Stimulated activated CD8-positive, alpha-beta memory T cell treated with anti-CD3 and anti-CD28 coated beads, Interleukin-4, amount 100 ng/mL, for 24 hours (primary cell): ENCODE data around the gene HDAC4.

ENCODE experiments used
- DNase-seq: peaks from one replicate; pipeline ENCODE4 v3.0.0-alpha.2; 2020; ENCODE audit warnings: low read depth

HDAC4 gene

DNA sequence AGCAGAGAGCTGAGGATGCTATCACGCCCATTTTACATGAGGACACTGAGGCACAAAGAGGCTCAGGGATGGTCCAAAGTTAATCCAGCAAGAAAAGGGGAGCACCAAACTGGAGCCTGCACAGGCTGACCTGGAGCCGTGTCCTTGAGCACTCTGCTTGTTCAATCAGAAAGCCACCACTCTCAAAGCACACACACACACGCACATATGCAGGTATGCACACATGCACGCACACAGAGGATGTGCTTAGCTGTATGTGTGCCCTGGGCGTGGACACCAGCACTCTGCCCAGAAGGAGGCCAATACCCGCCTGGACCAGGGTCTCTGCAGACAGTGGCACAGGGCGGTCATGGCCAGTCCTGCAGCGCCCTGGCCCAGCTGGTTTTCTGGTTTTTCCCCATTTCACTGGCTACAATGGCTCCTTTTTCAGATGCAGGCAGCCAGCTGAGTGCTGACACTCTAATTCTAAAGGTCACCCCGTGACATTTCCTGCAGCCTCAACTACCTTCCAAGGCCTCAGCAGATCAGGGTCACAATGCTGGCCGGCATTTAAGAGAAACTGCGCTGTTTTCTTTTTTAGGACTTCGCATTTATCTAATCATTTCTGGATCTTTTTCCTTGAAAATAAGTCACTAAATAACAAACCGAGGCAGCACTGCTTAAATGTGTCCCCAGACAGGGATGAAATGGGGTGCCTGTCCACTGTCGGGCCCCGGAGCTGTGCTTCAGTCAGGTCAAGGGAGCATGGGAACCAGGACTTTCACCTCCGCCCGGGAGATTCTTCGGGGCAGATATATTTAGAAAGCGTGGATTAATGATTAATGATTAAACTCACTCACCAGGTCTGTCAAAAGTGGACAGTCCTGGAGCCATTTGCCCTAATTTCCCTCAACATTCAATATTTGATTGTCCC lies 104.5 kb downstream of the HDAC4 start:
- no peak for DNase-seq

DNA sequence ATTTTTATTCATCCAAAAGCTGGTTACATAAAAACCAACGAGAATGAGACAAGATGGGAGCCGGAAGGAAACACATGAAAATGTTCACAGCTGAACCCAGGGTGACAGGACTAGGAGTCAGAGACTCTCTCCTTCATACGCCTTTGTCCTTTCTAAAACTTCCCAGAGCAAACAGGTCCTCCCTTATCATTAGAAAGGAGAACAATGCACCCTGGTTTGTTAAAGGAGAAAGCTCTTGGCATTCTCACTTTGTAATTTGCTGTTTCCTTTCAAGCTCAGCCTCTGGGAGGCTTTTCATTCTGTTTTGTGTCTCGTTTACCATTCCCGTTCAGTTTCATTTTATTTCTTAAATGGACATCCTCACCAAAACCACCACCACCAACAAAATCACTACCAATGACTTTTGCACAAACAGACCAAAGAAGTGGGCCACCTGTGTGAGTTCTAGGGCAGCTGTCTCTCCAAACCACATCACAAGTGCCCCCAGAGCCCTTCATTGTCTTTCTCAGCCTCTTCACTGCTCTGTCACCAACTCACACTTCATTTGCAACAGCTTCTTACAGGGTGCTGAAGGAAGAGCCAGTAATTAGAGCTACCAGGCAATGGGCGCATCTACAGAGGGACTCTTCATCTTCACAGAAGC lies 105.3 kb downstream of the HDAC4 start:
- DNase-seq: no peak

DNA sequence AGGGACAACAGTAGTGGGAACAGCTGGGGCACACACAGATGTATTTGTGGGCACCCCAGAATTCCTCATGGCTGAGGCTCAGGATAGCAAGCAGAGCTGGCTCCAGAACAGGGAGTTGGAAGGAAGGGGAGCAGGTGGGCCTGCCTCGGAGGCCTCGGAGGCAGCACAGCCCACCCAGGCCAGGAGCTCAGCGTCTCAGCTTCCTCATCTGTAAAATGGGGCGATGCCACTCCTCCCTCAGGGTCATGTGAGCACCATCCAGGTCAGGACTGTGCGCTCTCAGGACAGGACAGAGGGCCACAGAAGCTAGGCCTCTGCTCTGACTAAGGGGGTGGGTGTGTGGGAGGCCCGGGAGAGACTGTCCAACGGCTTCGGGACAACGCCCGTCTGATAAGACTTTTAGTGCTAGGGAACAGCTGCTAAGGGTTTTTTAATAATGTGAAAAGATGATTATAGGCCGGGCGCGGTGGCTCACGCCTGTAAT lies 106.2 kb downstream of the HDAC4 start:
- DNase-seq: no peak

DNA sequence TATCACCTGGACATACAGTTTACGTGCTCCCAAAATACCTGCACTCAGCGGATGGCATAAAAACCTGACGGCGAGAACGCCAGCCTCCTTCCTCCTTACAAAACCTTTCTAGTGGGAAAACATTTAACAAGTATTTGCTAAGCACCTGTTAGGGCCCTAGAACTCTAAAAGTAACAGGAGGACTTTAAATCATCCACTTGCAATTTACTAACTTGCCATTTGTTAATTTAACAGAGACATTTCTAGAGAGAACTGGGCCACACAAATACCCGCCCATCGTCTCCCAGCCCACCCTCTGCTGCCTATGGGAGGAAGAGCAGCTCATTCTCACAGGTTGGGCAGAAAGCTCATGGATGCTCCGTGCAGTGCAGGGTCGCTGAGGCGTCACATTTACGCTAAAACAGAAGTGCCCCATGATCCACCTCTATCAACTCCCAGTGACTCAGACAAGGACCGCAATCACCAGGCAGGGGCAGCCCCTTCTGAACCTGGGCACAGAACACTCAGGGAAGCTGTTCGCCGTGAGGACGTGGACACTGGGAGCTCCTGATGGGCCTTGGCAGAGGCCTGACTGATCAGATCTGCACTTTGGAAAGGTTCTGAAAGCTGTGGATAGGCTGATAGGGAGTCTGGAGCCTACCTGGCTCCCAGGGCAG lies 106.9 kb downstream of the HDAC4 start:
- DNase-seq: peak; percentile 43

DNA sequence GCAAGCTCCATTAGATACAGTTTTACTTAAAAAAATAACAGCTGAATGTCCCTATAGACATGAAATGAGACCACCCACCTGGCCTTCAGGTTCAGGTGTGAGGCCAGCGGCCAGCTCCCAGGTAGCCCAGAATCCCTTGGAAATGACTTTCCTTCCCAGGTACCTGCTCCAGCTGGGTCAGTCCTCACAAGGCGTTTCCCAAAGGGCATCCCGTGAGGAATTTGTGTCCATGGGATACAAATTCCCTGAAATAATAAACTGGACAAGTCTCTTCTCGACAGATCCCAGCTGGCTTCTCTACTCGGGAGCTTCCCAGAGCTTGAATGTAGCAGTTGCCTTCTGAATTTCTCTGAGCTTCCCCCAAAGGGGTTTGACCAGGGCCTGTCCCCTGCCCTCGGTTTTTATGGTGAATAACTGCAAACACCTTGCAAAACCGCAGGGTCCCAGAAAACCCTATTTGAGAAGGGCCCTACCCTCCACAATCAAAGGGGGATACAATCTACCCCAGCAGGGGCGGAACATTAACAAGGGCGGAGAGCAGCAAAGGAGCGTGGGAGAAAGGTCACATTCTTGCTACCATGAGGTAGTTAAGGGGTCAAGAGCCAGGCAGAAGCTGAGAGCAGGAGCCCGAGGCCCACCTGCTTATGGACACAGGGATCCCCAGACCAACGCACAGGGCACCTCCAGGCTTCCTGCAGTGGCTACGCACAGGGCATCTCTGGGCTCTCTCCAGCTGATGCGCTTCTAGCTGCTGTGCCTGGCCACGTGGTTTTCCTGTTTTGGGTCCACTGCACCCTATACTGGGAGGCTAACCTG lies 107.7 kb downstream of the HDAC4 start:
- no peak for DNase-seq

DNA sequence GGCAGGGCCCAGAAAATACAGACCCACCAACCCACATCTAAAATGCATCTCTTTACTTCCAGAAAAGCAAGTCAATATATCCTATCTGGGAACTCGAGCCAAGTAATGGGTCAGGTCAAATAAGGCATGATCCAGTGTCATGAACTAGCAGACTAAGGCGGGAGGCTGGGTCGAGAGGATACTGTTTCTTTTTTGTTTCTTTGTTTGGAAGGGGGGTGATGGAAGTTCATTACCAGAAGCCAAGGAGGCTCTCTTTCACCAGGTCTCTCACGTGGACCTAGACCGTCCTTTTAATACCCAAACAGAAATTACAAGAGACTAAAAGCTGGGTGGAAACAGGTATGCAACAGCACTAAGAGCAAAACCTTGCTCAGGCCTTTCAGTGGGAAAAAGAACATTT lies 108.3 kb downstream of the HDAC4 start:
- no peak for DNase-seq

DNA sequence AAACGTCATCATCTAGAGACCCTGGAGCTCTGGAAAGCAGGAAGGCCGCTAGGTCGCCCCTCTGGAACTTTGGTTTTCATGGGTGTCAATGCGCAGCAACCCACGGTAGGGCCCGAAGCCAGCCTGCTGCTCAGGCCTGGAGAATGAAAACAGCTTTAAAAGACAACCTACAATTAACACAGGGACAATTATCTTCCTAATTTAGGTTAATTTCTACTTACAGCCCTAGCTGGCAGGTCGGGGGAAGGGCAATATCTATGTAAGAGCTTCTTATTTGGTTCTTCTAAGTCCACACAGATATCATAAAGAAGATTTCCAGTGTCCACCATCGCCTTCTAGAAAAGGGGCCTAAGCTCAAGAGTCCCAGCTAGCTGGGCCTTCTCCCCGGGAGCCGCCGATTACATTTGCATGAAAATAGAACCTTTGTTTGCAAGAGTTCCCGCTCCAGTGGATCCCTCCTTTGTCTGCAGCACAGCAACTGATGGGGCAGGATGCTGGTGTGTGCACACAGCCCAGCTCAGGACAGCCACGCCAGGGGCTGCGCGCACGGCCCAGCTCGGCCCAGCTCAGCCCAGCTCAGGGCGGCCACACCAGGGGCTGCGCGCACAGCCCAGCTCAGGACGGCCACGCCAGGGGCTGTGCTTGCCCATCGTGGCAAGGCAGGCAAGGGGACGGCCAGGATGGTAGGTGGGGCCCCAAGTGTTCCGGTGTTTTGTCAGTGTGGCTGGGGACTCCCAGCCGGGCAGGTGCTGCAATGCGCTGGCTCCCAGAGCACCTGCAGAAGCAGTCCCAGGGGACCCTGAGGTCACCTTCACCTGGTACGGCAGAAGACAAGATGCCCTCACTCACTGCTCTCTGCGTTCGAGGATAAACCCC lies 109.1 kb downstream of the HDAC4 start:
- no peak for DNase-seq

DNA sequence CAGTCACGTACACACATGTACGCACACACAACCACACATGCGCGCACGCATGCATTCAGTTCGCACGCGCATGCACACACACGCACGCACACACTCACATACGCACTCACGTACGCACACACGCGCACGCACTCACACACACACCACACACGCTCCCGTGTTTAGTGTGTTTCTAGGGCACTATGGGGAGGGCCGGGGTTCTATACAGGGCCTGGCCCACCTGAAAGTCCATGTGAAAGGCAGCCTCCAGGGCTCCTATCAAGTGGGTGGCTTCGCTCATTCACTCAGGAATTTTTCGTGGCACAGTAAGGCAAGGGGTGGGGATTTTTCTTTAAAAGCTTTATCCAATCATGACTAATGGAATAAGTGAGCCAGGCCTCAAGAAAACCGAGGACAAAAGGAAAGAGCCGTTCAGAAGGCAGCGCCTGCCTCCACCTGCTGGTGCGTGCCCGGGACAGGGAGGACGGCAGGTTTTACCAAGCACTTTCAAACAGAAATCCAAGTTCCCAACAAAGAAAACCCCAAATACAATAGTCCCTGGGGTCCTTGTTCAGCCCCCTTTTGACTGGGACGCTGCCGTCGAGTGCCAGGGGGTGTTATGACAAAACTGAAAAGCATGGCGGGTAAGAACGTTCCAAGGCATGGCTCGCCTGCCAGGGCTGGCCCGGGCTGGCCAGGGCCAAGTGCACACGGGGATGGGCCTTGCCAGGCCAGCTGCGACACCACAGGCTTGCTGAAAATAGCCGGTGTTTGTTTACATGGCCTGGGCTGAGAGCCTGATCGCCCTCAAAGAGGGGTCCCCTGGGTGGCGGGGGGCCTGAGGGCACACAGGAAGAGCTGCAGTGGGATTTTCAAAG lies 110.0 kb downstream of the HDAC4 start:
- DNase-seq: no peak

DNA sequence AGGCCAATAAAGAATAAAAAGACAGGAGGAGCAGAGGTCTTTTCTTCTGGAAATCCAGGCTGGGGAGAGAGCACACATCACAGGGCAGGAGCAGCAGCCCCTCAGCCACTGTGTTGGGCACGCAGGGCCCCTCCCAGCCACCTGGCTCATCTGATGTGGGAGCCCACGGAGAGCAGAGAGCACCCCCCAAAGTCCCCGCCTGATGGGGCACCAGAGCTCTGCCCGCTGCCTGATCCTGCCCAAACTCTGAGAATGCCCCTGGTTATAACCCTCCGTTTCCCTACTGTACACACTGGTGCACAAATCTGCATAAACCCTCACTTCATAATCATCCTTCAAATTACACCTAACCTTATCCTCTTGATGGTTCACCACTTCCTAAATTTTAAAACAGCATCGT lies 111.3 kb downstream of the HDAC4 start:
- DNase-seq: no peak

DNA sequence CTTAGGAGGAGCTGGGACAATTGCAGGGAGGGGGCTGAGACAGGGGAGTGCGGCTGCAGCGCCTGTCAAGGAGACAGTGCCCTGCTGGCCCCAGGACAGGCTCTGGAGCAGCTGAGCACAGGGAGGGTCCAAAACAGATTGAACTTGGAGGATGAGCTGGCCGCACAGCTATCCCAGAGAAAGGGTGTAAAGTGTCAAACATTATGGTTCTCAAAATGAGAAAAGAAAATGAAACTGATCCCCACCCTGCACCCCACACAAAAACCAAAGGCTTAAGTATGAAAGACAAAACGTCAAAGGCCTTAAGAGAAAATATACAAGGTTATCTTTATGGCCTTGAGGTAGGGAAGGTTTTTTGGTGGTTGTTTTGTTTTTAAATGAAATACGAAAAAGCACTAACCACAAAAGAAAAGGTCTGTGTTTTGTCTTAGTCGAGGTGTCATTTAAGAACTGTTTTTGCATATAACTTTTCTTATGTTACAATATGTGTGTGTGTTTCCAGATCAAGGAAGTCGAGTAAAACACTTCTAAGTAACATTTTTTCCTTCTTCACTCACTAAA lies 111.8 kb downstream of the HDAC4 start:
- no peak for DNase-seq

DNA sequence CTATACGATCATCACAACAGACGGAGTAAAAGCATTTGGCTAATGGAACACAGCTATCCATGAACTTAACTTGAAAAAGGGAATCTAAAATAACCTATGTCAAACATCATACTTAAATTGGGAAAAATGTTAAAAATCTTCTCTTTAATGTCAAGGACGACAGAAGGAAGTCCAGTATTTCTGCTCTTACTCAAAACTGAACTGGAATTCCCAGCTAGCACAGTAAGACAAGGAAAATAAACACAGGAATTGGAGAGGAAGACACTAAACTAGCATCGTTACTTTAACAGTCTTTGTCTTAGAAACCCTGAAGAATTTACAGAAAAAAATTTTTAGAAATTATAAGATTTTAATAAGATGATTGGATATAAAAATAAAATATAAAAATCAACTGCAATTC lies 112.6 kb downstream of the HDAC4 start:
- no peak for DNase-seq

DNA sequence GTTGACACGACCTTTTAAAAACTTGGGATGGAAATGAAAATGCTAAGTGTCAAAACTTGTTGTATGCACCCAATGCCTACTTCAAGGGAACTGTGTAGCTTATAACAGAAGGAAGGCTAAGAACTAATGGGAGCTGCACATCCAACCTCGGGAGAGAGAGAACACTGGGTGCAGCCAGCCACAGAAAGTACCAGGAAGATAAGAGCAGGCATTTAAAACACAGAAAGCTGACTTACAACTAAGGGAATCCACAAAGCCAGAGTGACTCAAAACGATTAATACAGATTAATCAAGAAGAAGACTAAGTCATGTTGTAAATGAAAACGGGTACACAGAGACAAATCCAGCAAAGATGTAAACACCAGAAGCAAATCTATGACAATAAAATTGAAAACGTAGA lies 113.4 kb downstream of the HDAC4 start:
- DNase-seq: no peak

DNA sequence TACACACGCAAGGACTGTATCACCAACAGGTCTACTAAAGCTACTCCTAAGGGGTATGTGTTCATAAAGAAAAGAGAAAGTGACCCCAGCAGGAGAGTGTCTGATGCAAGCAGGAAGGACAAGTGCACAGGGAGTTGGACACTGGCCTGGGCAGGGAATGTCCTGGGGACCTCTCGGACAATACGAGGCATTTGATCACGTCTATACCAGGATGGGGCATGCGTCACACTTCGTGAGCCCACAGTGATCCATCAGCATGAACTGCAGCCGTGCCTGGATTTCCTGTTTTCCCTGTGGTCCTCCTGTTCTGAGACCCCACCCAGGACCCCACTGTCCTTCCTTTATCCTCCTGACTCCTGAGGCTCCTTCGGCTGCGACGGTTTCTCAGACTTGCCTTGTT lies 113.9 kb downstream of the HDAC4 start:
- no peak for DNase-seq

DNA sequence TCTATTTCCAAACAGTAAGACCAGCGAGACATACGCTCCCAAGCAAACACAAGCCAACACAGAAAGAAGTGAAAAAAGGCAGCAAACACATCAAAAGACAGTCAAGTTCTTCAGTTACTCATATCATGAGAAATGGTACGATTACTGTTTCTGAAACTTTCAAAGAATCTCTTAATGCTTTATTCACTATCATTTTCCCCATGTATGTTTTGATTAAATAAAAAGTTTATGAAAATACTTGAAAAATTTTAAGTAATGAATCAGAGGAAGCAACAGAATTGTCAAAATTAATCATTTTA lies 114.9 kb downstream of the HDAC4 start:
- DNase-seq: no peak

DNA sequence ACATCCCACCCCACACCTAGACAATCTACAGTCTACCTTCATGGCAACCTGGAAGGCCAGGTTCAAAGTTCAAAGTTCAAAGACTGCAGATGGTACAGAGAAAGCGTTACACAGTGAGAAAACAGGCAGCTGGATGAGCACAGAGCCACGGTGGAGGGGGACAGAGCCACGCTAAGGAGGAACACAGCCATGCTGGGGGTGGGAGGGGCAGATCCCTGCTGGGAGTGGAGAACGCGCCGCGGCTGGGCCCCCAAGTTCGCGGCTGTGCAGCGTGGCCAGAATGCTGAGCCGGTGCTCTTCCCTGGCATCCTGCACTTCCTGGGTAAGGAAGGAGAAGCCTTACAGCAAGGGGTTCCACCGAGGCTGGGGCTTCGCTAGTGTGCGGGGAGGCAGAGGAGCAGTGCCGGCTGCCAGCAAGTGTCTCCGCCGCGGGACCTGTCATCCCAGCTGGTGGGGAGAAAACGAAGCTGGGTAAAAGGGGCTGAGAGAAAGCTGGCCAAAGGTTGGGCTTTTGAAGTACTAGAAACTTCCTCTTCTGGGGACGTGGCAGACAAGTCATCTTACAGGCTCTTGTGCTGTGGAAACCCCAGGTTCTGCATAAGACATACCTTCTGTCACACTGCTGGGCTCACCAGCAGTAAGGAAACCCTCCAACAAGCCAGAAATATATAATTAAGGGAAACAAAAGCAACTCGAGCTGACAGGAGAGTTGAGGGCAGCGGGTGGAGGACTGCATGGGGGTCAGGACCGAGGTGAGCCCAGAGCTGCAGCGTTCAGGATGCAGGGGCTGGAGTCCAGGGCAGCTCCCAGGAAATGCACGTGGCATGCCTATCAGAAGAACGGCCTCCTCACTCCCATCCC lies 115.5 kb downstream of the HDAC4 start:
- no peak for DNase-seq

DNA sequence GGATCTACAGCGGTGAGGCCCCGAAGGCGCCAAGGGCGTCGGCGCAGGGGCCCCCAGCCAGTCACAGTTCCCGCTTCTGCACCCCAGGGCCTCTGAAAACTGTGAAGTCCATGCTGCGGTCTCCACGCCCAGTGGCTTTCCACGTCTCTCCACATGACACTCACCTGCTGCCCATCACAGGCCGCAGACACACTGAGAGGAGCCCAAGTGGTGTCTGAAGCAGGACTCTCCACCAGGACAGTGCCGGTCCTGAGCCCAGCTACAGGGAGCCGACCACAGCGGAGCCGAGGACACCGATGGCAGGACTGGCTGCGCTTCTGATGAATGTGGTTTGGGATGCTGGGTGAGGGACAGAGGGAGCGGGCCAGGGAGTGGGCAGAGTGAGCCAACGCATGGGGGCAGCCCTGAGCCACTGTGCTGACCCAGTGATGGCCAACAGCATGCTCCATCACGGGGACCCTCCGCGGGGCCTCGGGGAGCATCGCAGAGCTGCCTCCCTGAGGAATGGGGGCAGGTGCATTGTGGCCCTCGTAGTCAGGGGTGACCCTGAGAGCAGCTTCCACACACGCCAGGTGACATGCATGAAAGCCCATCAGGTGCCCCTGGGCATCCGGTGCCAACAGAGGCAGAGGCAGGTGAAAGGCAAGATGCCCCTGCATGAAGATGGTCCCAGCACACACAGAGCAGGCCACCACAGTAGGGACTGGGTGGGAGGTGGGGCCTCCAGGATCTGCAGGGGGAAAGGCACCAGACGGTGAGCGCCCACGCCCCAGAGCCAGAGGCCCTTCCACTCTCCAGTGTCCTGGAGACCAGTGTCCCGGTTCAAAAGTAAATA lies 116.6 kb downstream of the HDAC4 start:
- DNase-seq: no peak

DNA sequence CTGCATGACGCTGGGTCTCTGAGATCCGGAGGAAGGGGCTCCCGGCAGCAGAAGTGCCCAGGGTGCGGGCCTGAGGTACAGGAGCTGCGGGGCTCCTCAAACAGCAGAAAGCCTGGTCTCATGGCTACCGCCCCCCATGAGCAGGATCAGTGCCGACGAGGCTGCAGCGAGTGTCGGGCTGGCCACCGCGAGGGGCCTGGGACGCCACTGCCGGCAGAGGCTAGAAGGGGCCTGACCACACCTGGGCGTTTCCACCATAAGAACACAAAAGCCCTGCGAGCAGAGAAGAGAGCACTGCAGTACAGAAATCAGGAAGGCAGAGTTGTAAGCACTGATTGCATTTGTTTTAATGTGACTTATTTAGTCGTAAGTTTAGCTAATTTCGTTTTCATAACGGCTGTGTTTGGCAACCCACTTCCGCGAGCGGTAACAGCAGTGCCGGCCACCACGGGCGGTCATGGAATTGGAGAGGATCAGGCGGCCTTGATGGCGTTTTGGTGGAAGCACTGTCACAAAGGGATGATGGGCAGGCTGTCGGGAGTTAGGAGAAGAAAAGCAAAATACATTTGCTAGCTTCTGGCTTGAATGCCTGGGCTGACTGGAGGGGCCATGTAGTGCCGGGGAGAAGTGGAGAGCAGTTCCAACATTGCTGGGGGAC lies 117.4 kb downstream of the HDAC4 start:
- no peak for DNase-seq
